Trophoblast cell (in vitro differentiated cells and primary cell): ENCODE measurements around the gene SLCO2A1.

Source experiments
- DNase-seq, 2 donors: peaks; one replicate each; pipeline ENCODE4 v3.0.0-alpha.2; 2016
- H2AFZ ChIP-seq: 2 replicates; pipeline ENCODE4 v1.6.1; 2013; ENCODE audit warnings: low read length, moderate library complexity, mild to moderate bottlenecking; ENCODE audit not compliant: insufficient read depth, poor library complexity
- H2AK5ac ChIP-seq: 2 replicates; pipeline ENCODE4 v1.6.1; 2013; ENCODE audit warnings: mild to moderate bottlenecking, low read length
- H2BK120ac ChIP-seq: 2 replicates; pipeline ENCODE4 v1.6.1; 2013; ENCODE audit warnings: low read length, mild to moderate bottlenecking, moderate library complexity; ENCODE audit not compliant: insufficient read depth, poor library complexity
- H2BK12ac ChIP-seq: 2 replicates; pipeline ENCODE4 v1.6.1; 2013; ENCODE audit warnings: mild to moderate bottlenecking, low read length, moderate library complexity
- H2BK5ac ChIP-seq: 2 replicates; pipeline ENCODE4 v1.6.1; 2013; ENCODE audit warnings: low read length, low read depth, moderate library complexity, mild to moderate bottlenecking; ENCODE audit not compliant: poor library complexity
- H3K14ac ChIP-seq: 2 replicates; pipeline ENCODE4 v1.6.1; 2013; ENCODE audit warnings: mild to moderate bottlenecking, low read length
- H3K18ac ChIP-seq: 2 replicates; pipeline ENCODE4 v1.6.1; 2013; ENCODE audit warnings: mild to moderate bottlenecking, low read length
- H3K23ac ChIP-seq: 2 replicates; pipeline ENCODE4 v1.6.1; 2013; ENCODE audit warnings: low read length
- H3K27ac ChIP-seq: 2 replicates; pipeline ENCODE4 v1.5.1; 2013; ENCODE audit warnings: low read depth, mild to moderate bottlenecking, inconsistent platforms, low read length, moderate library complexity
- H3K27me3 ChIP-seq: 2 replicates; pipeline ENCODE4 v1.6.1; 2013; ENCODE audit warnings: inconsistent platforms, mild to moderate bottlenecking, low read length, moderate library complexity; ENCODE audit not compliant: insufficient read depth
- H3K36me3 ChIP-seq, 2 experiments: 1 replicate in 1 of 2; 2 replicates in 1 of 2; pipeline ENCODE4 v1.6.1; 2013; ENCODE audit warnings: low read length in 2 of 2, mild to moderate bottlenecking in 2 of 2, moderate library complexity in 1 of 2; ENCODE audit not compliant: insufficient read depth in 2 of 2, control insufficient read depth in 1 of 2
- H3K4ac ChIP-seq: 2 replicates; pipeline ENCODE4 v1.6.1; 2013; ENCODE audit warnings: low read depth, mild to moderate bottlenecking, low read length, moderate library complexity
- H3K4me1 ChIP-seq, 2 experiments: 1 replicate in 1 of 2; 2 replicates in 1 of 2; pipeline ENCODE4 v1.6.1; 2013; ENCODE audit warnings: low read length in 2 of 2, mild to moderate bottlenecking in 2 of 2, moderate library complexity in 1 of 2; ENCODE audit not compliant: insufficient read depth in 2 of 2, control insufficient read depth in 1 of 2
- H3K4me2 ChIP-seq: 2 replicates; pipeline ENCODE4 v1.6.1; 2013; ENCODE audit warnings: inconsistent platforms, mild to moderate bottlenecking, low read length, moderate library complexity
- H3K4me3 ChIP-seq: 2 replicates; pipeline ENCODE4 v1.5.1; 2013; ENCODE audit warnings: mild to moderate bottlenecking, low read depth, low read length, inconsistent platforms
- H3K79me1 ChIP-seq: one replicate; pipeline ENCODE4 v1.6.1; 2013; ENCODE audit warnings: low read length
- H3K79me2 ChIP-seq: 2 replicates; pipeline ENCODE4 v1.6.1; 2013; ENCODE audit warnings: low read length, mild to moderate bottlenecking; ENCODE audit not compliant: control insufficient read depth, insufficient read depth, poor library complexity
- H3K9ac ChIP-seq: 2 replicates; pipeline ENCODE4 v1.6.1; 2013; ENCODE audit warnings: mild to moderate bottlenecking, low read length
- H3K9me3 ChIP-seq: 2 replicates; pipeline ENCODE4 v1.6.1; 2013; ENCODE audit warnings: low read depth, mild to moderate bottlenecking, control low read depth, inconsistent platforms, low read length; ENCODE audit not compliant: insufficient read depth
- H4K12ac ChIP-seq: 2 replicates; pipeline ENCODE4 v1.6.1; 2013; ENCODE audit warnings: low read depth, mild to moderate bottlenecking, low read length, moderate library complexity
- H4K8ac ChIP-seq: 2 replicates; pipeline ENCODE4 v1.6.1; 2013; ENCODE audit warnings: low read depth, mild to moderate bottlenecking, low read length, moderate library complexity
- H4K91ac ChIP-seq: one replicate; pipeline ENCODE4 v1.6.1; 2013; ENCODE audit warnings: low read depth, mild to moderate bottlenecking, low read length, moderate library complexity
- WGBS: extraction: QIAGEN DNeasy Blood & Tissue Kit; methylation state at CpG from one replicate; pipeline ENCODE4 v1.1.7; 2013; ENCODE audit warnings: missing lambda C conversion rate; ENCODE audit not compliant: insufficient read length, insufficient coverage; ENCODE audit errors: extremely low coverage; 5-methylcytosine and 5-hydroxymethylcytosine counted together

Gene SLCO2A1

DNA sequence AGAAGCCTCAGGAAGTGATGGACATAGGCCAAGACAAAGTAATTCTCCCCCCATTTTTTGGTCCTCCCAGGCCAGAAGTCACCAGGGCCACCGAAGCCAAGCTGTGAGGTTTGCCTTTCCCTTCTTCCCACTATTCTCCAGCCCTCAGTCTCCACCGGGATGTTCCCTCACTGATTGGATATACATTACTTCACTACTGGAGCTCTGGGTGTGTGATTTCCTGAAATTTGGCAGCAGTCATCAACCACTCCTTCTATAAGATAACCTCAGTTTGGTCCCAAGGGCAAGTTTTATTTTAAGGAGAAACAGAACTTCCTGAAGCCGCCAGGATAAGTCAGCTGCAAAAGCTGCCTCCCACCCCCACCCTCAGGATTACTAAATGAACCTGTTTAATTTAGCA is 11.3 kb downstream of the SLCO2A1 start:
- H2AK5ac ChIP-seq = no peak overlapping the region
- WGBS = no CpG with 5 or more reads among the region's 3 CpGs
- no peak overlapping the region for H3K23ac ChIP-seq
- no peak overlapping the region for H3K9ac ChIP-seq
- no peak overlapping the region for H4K8ac ChIP-seq
- no peak overlapping the region for H3K27ac ChIP-seq
- H3K4me3 ChIP-seq = no peak overlapping the region
- DNase-seq = peak in 1 of 2 donors; percentile 2
- H3K27me3 ChIP-seq = no peaks in the 10 kb centered on the region
- peaks cover 7% of the 10 kb centered on the region for H3K79me2 ChIP-seq
- peaks cover 20 to 41% of the 10 kb centered on the region in 2 experiments for H3K36me3 ChIP-seq
- no peak overlapping the region for H3K18ac ChIP-seq
- no peak overlapping the region for H2BK120ac ChIP-seq
- peaks cover 13 to 15% of the 10 kb centered on the region in 2 experiments for H3K4me1 ChIP-seq
- H2BK12ac ChIP-seq = no peak overlapping the region
- peak overlapping the region; percentile 23 for H3K4ac ChIP-seq
- no peak overlapping the region for H3K4me2 ChIP-seq
- peaks cover 4% of the 10 kb centered on the region for H3K9me3 ChIP-seq
- H2AFZ ChIP-seq = no peak overlapping the region
- no peak overlapping the region for H3K14ac ChIP-seq
- H2BK5ac ChIP-seq = no peak overlapping the region
- no peak overlapping the region for H4K91ac ChIP-seq
- no peak overlapping the region for H4K12ac ChIP-seq
- no peaks in the 10 kb centered on the region for H3K79me1 ChIP-seq

DNA sequence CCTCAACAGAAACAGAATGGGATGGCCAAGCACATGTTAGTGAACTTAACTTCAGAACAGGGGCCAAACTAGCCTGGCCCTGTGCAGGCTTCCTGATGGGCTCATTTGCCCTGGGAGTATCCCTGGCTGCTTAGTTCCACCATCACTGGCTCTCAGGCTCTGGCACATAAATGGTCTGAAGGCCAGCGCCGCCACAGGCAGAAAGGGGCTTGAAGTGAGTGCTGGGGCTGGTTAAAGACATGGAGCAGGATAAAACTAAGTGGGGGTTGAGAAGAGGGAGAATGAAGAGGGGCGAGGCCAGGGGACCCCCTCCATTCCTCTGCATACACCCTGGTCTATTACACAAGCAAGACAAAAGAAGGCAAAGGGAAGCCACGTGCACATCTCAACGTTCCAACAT is 12.2 kb downstream of the SLCO2A1 start:
- no CpG with 5 or more reads among the region's 5 CpGs for WGBS

DNA sequence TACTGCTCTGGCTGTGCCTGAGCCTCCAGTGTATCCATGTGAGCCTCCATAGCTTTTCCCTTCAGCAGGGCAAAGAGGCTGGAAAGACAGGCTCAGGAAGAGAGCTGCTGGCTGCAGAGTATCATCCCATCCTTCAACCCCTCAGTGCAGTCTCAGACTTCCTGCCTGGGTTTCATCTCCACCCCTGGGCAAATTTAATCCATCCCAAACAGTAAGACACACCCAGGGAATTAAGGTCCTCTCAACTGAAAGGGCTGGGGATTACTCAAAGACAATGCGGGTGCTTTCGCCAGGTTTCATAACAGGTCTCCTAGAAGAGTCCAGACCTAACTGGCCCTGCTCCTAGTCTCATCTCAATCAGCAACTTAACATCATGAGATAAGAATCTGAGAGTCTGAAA is 15.5 kb downstream of the SLCO2A1 start:
- H3K79me2 ChIP-seq = peaks cover 9% of the 10 kb centered on the region
- no peak overlapping the region for H3K14ac ChIP-seq
- peaks cover 23 to 46% of the 10 kb centered on the region in 2 experiments for H3K36me3 ChIP-seq
- no peak overlapping the region for H3K9ac ChIP-seq
- peaks cover 3% of the 10 kb centered on the region for H3K79me1 ChIP-seq
- peak overlapping the region; percentile 26 for H4K8ac ChIP-seq
- H3K4me1 ChIP-seq = peaks cover 8 to 18% of the 10 kb centered on the region in 2 experiments
- H3K27ac ChIP-seq = no peak overlapping the region
- no peak overlapping the region for H2AK5ac ChIP-seq
- H3K18ac ChIP-seq = no peak overlapping the region
- no peaks in the 10 kb centered on the region for H3K27me3 ChIP-seq
- peaks cover 4% of the 10 kb centered on the region for H3K9me3 ChIP-seq
- WGBS = no CpG with 5 or more reads among the region's 2 CpGs
- no peak overlapping the region for H3K4me2 ChIP-seq
- H4K12ac ChIP-seq = no peak overlapping the region
- H4K91ac ChIP-seq = no peak overlapping the region
- H3K4me3 ChIP-seq = no peak overlapping the region
- no peak overlapping the region for H2BK12ac ChIP-seq
- H2BK120ac ChIP-seq = no peak overlapping the region
- H2AFZ ChIP-seq = no peak overlapping the region
- no peak for DNase-seq
- H3K23ac ChIP-seq = no peak overlapping the region
- H3K4ac ChIP-seq = peak overlapping the region; percentile 41
- no peak overlapping the region for H2BK5ac ChIP-seq

More for the DNA sequence above, 12.2 kb downstream of the SLCO2A1 start:
- Histone ChIP-seq H4K12ac (no peak overlapping the region), H3K14ac (no peak overlapping the region), H3K4me3 (no peak overlapping the region), H3K18ac (no peak overlapping the region), H3K27me3 (no peaks in the 10 kb centered on the region), H3K23ac (no peak overlapping the region), H2BK120ac (no peak overlapping the region), H3K4ac (no peak overlapping the region), H3K79me2 (peaks cover 7% of the 10 kb centered on the region), H2AFZ (no peak overlapping the region), H2BK5ac (no peak overlapping the region), H4K91ac (no peak overlapping the region), H3K4me1 (peaks cover 12 to 15% of the 10 kb centered on the region in 2 experiments), H3K9me3 (peaks cover 4% of the 10 kb centered on the region), H2AK5ac (no peak overlapping the region), H3K36me3 (peaks cover 20 to 47% of the 10 kb centered on the region in 2 experiments), H4K8ac (no peak overlapping the region), H3K9ac (no peak overlapping the region), H2BK12ac (no peak overlapping the region), H3K4me2 (no peak overlapping the region), H3K79me1 (no peaks in the 10 kb centered on the region), H3K27ac (no peak overlapping the region)
- DNase-seq = peak in 1 of 2 donors; percentile 15

GRCh38 chr3:134013280-134013679 is 16.4 kb downstream of the SLCO2A1 start:
- H3K9ac ChIP-seq = no peak overlapping the region
- H3K79me2 ChIP-seq = peaks cover 9% of the 10 kb centered on the region
- H3K9me3 ChIP-seq = peaks cover 4% of the 10 kb centered on the region
- no peaks in the 10 kb centered on the region for H3K27me3 ChIP-seq
- H3K14ac ChIP-seq = no peak overlapping the region
- no peak overlapping the region for H2BK5ac ChIP-seq
- H2AK5ac ChIP-seq = no peak overlapping the region
- no peak overlapping the region for H2BK120ac ChIP-seq
- no peak overlapping the region for H3K18ac ChIP-seq
- no peak overlapping the region for H4K91ac ChIP-seq
- H4K12ac ChIP-seq = no peak overlapping the region
- H3K27ac ChIP-seq = no peak overlapping the region
- peaks cover 10 to 21% of the 10 kb centered on the region in 2 experiments for H3K4me1 ChIP-seq
- WGBS = no CpG with 5 or more reads among the region's 3 CpGs
- H3K36me3 ChIP-seq = peaks cover 24 to 42% of the 10 kb centered on the region in 2 experiments
- no peak overlapping the region for H2AFZ ChIP-seq
- DNase-seq = no peak
- H3K23ac ChIP-seq = no peak overlapping the region
- H3K4me2 ChIP-seq = no peak overlapping the region
- H3K79me1 ChIP-seq = peaks cover 3% of the 10 kb centered on the region
- H3K4me3 ChIP-seq = no peak overlapping the region
- no peak overlapping the region for H2BK12ac ChIP-seq
- H3K4ac ChIP-seq = peak overlapping the region; percentile 29
- H4K8ac ChIP-seq = no peak overlapping the region
